Stimulated activated CD4-positive, alpha-beta T cell treated with anti-CD3 and anti-CD28 coated beads, Interleukin-1b, Interleukin-23, amount 100 ng/mL, for 1 hour (primary cell): ENCODE data around the gene IL23R.
"Not testable (repeated sequence)": the region's sequence is repeated elsewhere in the genome, so short reads cannot be mapped to it uniquely, and the experiment has no call there.

Experiments used
- DNase-seq, 2 donors: peaks; one replicate each; pipeline ENCODE4 v3.0.0-alpha.2; 2020; ENCODE audit warnings: low read depth in 2 of 2

Gene IL23R, protein sequence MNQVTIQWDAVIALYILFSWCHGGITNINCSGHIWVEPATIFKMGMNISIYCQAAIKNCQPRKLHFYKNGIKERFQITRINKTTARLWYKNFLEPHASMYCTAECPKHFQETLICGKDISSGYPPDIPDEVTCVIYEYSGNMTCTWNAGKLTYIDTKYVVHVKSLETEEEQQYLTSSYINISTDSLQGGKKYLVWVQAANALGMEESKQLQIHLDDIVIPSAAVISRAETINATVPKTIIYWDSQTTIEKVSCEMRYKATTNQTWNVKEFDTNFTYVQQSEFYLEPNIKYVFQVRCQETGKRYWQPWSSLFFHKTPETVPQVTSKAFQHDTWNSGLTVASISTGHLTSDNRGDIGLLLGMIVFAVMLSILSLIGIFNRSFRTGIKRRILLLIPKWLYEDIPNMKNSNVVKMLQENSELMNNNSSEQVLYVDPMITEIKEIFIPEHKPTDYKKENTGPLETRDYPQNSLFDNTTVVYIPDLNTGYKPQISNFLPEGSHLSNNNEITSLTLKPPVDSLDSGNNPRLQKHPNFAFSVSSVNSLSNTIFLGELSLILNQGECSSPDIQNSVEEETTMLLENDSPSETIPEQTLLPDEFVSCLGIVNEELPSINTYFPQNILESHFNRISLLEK

DNA sequence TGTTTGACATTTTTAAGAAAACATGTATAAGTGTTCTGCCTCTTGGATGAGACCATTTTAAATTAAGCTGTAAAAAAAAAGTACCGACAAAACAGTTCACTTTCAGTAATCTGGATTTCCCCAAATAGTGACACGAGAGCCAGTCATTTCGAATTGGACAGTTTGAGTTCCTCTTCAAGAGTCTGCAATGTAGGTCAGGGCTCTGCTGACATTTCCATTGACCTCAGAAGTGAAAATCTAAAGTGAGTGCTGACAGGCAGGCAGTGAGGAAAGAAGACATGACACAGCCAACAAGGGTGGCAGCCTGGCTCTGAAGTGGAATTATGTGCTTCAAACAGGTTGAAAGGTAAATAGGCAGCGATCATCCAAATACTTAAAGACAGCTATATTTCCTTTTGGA lies at the start of gene IL23R:
Gene IL23R, plus strand, starts transcription at position 259 of the 400 bp plus-strand sequence. CDS start 1,667 bp downstream, outside the sequence.
- no peak for DNase-seq

DNA sequence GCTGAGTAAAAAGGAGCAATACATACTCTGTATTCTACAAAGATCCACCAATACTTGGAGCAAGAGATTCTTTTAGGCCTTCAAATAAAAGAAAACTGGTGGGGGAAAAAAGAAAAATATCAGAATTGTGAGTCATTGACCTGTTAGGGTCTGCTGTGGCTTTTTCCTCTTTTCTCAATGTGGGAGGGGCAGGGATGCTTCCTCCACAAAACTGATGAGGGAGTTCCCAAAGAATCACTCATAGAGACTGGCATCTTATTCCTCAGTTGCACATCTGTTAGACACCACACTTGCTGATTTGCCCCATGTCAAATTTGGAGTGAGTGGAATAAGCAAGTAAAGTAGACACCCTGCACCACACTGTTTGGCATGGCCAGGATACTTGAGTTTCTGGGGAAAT lies 48.1 kb upstream of the IL23R start:
- no peak for DNase-seq

DNA sequence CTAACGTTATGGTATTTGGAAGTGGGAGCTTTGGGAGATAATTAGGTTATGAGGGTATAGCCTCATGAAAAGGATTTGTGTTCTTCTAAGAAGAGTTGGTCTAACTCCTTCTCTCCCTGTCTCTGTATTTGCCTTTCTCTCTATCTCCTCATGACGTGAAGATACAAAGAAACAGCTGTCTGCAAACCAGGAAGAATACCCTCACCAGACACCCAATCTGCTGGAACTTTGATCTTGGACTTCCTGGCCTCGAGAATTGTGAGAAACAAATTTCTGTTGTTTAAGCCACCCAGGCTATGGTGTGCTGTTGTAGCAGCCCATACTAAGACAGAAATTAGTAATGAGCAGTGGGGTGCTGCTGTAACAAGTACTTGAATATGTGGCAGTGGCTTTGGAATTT lies 47.6 kb upstream of the IL23R start:
- no peak for DNase-seq

DNA sequence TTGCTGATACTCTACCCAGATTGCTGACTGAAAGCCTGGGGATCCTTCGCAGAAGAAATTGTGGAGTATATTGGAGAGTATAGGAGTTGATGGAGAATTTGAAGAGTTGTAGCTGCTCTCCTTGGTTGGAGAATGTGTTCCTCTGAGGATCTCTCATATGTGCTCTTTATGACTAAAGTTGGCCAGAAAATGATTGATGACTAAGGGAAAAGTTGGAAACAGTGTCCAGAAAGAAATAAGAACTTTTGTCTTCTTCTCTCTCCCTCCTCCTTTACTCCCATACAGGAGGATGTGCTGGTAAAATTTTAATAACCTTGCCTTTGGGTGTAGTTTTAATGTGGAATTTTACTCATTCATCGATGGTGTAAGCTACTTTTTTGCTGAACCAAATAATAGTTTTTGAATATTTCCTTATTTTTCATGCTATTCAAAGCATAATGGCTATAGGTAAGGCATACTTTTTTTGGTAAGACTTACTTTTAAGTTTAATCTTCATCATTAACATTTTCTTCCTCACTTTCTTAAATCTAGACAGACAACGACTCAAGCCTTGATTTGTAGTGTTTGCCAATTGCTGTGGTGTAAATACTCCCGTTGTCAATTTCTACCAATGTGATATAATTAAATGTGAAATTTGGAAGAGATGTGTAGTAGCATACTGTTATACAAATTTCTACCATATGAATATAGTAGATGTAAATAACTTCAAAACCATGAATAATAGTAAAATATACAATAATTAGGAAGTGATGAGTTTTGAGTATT lies 45.2 kb upstream of the IL23R start:
- no peak for DNase-seq

DNA sequence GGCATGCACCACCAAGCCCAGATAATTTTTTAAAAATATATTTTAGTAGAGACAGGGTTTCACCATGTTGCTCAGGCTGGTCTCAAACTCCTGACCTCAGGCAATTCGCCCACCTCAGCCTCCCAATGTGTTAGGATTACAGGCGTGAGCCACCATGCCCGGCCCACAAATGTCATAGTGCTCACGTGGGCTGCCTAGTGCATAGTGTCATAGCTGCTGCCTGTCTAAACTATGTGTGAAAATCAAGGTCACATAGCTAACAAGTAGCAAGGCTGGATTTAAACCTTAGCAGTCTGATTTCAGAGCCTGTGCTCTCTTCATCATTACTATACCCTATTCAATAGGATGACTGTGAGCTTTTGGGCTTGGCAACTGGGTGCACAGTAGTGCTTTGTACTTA lies 41.8 kb upstream of the IL23R start:
- no peak for DNase-seq

DNA sequence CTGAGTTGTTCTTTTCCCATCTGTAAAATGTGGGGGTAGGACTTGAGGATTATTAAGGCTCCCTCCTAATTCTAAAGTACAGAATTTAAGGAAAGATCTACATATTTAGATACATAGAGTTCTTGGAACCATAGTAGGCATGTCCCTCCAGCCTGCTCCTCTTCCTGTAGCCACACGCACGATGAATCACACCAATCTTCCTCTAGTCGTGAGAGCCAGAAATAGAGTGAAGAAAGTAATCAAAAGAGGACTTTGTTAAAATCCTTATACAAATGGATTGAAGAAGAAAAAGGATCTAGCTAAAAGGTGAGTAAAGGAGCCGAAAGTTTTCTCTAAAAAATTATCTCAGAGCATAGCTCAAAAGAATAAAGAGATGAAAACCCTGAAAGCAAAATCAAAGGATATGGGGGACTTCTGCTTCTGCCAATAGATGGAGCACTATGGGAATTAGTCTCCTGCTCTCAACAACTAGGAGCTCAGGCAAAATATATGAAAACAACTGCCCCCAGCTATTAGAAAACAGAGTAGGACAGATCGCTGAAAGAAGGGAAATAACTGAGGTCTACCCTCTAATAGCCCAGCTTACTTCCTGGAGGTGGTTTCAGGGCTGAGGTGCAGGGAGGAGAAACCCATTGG lies 40.0 kb upstream of the IL23R start:
- no peak for DNase-seq

DNA sequence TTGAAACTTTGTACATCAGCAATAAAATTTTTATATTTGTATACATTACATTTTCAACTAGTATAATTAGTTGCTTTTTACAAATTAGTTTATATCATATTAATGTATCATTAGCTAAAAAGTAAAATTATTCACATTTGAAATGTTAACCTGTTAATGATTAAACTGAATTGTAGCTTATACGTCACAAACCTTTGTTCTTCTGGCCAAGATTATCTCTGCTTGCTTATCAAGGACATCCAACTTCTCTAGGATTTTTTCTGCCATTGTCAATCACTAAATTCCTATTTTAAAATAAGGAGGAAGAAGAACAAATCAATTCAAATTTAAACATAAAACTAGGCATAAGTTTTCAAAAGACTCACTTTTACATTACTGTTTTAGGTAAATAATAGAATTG lies 39.3 kb upstream of the IL23R start:
- DNase-seq, result no peak

DNA sequence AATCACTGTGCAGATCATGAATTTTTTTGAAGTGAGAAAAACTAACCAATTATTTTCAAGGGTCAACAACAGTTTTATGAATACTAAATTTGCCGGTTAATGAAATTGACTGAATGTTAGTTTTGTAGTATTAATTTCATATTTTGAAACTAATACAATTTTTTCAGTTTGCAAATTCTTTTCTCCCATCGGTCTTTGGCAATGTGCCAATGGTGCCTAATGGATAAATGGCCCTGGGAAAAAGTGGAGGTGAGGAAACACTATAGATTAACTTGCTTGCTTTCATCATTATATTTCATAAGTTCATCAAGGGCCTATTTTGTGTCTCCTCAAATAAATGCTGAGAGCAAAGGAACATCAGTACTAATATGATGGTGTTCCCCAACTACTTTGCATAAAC lies 35.6 kb upstream of the IL23R start:
- no peak for DNase-seq

DNA sequence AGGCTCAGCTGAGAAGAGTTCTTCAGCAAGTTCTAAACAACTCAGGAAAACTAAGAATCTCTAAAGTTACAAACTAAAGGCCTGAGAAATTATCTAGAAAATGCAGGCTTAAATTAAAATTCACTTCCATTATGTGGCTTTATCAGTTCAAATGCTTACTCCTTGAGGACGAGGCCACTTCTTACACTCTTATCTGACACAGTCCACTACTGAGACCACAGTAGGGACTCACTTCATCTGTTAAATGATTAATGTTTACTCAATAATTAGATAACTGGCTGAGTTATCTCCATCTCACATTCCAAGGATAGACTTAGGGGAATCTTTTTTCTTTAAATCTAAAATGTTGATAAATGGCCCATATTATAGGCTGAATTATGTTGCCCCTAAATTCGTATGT lies 33.1 kb upstream of the IL23R start:
- no peak for DNase-seq

DNA sequence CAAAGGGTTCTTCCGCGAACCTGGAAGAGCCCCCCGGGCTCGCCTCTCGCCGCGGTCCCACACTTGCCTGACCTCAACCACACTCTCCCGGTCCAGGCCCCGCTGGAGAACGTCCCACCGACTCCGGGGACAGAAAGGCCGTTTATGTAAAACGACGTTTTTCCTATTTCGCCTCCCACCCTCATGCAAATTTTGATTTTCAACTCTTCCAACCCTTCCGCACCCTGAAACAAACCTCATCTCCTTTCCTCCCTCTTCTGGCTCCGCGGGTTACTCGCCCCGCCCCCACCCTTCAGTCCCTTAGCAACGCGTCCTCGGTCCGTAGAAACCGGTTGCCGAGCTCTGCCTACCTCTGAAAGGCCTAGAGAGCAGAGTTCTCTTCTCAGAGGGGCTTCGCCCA lies 31.6 kb upstream of the IL23R start, which contains the start of gene C1orf141:
Gene C1orf141, minus strand, starts transcription at position 276 of the 400 bp plus-strand sequence. CDS start 7,730 bp downstream, outside the sequence.
- DNase-seq, result no peak

DNA sequence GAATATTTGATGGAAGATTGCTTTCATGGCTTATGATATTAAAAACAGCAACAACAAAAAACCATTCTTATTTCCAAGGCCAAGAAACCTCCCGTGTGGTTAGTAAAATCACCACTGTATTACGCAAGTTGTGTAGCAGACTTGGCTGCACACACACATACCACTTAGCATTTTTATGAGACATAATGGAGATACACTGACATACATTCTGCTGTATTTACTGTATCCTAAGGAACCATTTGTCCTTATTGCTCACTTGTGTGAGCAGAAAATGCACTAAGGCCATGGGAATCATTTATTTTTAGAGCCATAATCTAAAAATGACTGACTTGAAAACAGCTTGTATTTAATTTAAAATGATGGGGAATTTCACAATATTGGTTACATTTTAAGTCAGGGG lies 30.9 kb upstream of the IL23R start:
- DNase-seq, result no peak

DNA sequence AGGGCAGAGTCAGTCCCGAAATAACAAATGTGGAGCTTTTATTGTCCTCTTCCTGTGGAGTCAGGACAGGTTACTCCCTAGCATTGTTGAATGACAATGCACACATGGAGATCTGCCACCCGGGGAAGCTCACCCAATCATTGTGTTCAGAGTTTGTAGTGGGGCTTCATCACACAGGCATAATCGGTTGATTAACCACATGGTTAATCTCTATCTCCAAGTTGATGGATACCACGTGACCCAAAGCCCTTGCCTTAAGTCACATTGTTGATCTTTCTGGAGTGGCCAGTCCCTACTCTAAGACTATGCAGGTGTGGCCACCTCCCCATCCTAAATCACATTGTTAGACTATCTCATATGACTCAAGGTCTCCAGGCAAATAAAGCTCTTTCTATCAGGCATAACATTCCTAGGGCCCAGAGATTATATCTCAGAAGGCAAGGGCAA lies 28.9 kb upstream of the IL23R start:
- no peak for DNase-seq

DNA sequence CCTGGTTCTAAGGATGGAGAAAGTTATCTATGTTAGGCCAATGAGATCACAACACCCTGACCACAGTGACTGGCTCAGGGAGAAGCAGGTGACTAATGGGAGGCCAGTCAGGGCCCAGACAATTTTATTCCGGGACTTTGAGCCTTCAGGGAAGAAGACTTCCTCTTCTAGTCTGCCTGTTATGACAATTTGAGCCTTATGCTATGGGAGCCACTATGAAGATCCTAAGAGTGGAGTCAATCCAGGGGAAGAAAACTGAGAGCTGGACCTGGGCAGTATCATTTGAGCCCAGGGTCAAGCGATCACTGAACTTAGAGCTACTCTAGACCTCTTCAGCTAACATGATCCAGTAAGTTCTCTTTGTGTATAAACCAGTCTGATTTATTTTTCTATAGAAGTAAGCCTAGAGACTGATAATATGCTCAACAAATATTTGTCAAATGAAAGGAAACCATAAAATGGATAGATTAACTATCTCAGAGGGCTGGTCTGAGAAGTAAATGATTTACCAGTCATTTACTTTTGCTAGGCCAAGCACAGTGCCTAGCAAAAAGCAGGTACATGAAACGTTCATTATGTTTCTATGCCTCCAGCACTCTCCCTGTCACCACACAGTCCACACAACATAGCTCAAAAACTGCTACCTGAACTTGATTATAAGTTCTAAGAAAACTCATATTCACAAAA lies 27.3 kb upstream of the IL23R start:
- DNase-seq, result no peak

DNA sequence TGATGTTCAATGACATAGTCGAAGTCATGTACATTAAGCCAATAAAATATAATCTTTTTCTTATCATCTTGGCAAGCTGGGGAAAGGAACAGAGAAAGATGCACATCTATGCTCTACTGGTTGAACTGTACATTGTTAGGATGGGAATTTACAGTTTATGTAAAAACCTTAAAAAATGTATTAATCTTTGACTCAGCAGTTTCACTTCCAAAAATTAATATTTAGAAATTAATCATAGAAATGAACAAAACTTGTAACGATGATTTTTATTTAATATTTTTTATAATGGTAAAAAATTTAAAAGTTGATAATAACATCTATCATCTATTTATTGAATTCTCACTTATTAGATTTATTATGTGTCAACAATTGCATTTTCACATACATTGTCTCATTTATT lies 25.8 kb upstream of the IL23R start:
- no peak for DNase-seq

DNA sequence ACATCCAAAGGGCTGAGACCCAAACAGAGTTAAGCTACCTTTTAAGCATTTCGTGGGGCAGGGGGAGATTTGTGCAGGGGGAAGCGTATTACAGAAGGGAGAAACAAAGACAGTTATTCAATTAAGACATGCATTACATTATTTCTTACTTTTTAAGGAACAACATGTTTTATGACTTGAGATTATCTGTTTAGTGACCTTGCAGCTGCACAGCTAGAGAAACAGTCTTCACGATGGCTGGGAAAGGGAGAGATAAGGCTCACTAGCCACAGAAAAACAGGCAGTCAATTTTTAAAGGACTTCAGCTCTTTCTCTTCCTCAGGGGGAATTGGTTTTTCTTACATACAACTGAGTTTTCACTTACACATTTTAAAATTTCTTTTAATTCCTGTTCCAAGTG lies 24.4 kb upstream of the IL23R start:
- not testable (repeated sequence) for DNase-seq

DNA sequence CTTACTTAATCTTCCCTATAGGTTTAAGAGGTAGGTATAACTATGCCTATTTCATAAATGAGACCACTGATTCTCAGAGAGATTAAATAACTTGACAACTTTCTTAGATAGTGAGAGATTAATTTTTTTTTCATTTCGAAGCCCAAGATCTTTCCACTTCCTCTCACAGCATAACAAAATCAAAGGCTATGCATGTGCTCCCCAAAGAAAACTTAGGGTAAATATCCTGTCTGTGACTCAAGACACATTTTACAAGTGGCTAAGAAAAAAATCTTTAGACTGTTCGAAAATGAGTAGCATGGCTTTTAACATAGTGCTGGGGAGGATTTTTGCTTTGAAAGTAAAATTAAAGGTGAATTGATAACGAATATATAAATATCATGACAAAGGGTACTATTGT lies 23.3 kb upstream of the IL23R start:
- no peak for DNase-seq

DNA sequence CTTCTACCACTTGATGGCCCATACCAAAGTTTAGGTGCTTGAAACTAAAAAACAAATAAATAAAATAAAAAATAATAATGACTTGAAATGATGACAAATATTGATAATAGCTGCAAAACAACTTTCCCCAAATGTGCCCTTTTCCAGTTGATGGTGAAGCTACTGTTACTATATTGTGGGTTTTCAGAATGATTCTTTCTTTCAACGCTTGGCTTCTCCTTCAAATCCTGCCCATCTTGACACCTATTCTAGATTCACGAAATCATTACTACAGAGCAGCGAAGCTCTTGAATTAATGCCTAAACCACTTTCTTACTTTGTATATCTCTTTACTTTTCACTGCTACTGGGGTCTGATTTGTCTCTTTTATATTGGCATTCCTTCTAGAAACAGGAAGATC lies 22.3 kb upstream of the IL23R start:
- no peak for DNase-seq

DNA sequence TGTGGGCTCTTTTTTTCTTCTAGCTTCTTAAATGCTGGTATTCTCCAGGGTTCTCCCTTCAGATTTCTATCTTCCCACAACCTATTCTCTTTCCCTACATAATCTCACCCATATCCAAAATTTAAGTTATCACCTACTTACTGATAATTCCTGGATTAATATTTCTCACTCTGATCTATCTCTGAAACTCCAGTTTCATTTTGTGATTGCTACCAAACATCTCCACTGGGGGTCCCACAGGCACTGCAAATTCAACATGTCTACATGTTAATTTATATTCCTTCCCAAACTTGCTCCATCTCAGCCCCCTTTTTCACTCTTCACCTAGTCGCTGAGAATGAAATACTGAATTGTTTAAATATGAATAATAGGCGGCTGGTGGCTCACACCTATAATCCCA lies 21.6 kb upstream of the IL23R start:
- DNase-seq, result no peak

DNA sequence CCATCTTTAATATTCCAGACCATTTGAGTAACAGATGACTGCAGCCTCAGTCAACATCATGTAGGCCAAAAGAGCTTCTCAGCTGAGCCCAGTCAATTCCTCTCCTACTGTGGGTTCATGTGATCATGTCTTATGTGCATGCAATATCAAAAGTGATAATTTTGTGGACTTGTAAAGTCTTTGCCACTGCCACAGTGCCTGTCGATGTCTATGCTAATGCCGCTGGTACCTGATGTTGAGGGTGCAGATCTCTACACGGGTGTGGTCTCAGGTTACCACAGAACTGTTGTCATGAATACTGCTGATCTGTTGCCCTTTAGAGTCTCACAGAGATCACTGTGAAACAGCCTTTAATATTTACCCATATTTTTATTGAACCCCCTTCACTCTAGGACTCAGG lies 20.2 kb upstream of the IL23R start:
- no peak for DNase-seq

DNA sequence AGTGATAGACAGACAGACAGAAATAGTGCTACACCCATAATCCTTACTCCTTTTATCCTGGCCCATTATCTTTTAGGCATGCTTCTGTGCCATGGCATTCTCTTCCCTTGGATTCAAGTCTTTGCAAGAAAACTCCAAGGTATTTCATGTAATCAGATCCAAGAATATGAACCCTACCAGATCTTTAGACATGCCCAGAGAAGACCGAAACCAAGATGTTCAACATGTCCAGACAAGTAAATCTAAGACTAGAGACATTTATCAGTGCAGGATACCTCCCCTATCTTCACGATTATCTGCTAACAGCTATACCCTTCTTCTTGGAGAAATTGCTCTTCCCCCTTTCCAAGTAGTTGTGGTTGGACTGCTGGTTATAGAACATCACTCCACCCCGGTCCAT lies 19.7 kb upstream of the IL23R start:
- DNase-seq, result no peak

DNA sequence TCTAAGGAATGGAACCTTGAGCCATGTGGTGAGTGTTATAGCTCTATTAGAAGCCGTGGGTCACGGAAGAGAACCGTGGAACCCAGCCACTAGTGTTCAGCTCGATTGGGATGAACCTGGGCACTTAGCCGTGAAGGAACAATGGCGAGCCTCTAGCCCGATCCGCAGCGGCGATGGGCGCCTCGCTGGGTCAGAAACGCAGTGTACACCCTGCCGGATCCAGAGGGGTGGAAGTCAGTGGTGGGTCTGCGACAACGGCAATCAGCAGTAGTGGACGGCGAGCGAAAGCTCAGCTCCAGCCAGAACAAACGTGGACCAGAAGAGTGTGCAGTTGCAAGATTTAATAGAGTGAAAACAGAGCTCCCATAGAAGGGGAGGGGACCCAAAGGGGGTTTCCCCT lies 18.3 kb upstream of the IL23R start:
- not testable (repeated sequence) for DNase-seq
